Measurements from ENCODE around the gene DYNLRB1.

The DYNLRB1 gene

DNA sequence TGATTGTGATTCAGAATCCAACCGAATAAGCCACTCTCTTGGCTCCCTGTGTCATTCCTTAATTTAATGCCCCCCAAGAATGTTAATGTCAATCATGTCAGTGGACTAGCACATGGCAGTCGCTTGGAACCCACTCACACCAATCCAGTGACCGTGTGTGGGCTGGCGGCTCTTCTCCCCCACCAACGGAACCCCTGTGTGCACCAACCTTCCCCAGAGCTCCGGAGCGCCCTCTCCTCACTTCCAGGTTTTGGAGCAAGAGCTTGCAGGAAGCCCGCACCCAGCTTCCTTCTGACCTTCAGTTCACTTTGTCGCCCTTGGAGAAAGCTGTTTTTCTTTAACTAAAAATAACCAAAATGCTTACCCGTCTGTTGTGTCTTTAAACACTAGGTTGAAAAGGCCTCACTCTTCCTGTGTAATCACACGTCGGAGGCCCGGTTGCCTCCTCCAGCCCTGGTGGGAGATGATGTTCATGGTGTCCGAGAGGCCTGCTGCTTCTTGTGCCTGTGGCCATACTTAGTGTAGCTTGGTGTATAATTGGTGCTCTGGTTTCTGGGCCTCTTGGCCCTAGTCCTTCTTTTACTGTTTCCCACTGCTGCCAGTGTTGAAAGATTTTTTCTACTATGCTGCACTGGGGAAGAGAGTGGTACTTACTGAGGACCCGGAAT, 24.5 kb downstream of the DYNLRB1 start:
- no peak for TF ChIP-seq FOXP2 (optimal IDR thresholded peaks at IDR 0.05; ENCODE audit: borderline replicate concordance, extremely low read depth, extremely low read length, insufficient read depth)
- no peak for TF ChIP-seq POLR2AphosphoS5 (IDR thresholded peaks at IDR 0.05; ENCODE audit: low read depth, low read length)
- TF ChIP-seq, protein P1, sequence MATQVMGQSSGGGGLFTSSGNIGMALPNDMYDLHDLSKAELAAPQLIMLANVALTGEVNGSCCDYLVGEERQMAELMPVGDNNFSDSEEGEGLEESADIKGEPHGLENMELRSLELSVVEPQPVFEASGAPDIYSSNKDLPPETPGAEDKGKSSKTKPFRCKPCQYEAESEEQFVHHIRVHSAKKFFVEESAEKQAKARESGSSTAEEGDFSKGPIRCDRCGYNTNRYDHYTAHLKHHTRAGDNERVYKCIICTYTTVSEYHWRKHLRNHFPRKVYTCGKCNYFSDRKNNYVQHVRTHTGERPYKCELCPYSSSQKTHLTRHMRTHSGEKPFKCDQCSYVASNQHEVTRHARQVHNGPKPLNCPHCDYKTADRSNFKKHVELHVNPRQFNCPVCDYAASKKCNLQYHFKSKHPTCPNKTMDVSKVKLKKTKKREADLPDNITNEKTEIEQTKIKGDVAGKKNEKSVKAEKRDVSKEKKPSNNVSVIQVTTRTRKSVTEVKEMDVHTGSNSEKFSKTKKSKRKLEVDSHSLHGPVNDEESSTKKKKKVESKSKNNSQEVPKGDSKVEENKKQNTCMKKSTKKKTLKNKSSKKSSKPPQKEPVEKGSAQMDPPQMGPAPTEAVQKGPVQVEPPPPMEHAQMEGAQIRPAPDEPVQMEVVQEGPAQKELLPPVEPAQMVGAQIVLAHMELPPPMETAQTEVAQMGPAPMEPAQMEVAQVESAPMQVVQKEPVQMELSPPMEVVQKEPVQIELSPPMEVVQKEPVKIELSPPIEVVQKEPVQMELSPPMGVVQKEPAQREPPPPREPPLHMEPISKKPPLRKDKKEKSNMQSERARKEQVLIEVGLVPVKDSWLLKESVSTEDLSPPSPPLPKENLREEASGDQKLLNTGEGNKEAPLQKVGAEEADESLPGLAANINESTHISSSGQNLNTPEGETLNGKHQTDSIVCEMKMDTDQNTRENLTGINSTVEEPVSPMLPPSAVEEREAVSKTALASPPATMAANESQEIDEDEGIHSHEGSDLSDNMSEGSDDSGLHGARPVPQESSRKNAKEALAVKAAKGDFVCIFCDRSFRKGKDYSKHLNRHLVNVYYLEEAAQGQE (IDR thresholded peaks at IDR 0.05; ENCODE audit: insufficient read depth in 1 of 2, low read depth in 2 of 2, low read length in 2 of 2) = no peak

DNA sequence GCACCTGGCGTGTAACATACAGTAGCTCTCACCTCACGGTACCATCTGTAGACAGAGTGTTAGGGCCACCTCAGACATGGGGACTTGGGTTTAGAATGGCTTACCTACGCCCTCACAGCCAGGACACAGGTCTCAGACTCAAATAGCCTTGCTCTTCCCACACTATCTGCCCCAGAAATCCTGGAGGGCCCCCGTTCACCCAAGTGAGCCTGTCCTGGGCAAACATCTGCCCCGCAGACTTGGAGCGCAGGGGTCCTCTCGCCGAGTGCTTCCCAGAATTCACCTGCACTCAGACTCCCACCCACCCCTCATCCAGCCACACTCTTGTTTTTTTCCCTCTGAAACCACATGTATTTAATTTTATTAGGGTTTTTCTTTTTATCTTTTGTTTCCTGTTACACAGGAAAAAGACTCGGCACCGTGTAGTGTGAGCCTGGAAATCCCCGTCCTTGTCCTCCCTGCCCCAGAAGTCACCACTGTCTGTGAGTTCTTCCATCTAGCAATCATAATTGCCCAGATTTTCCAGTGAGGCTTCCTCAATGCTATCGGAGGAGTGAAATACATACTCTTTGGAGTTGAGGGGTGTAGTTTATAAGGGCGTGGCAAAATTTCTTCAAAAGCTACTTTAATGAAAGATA, 25.2 kb downstream of the DYNLRB1 start:
- TF ChIP-seq SIN3A (IDR thresholded peaks at IDR 0.05; ENCODE audit: borderline replicate concordance, insufficient read depth, low read length) (no peak), TAF1 (IDR thresholded peaks at IDR 0.05; ENCODE audit: borderline replicate concordance, insufficient read depth, low read length) (no peak), FOXP2 (optimal IDR thresholded peaks at IDR 0.05; ENCODE audit: borderline replicate concordance, extremely low read depth, extremely low read length, insufficient read depth) (no peak), POLR2AphosphoS5 (IDR thresholded peaks at IDR 0.05; ENCODE audit: low read depth, low read length) (no peak)
- TF ChIP-seq, protein P1 (IDR thresholded peaks at IDR 0.05; ENCODE audit: insufficient read depth in 1 of 2, low read depth in 2 of 2, low read length in 2 of 2) = no peak

DNA sequence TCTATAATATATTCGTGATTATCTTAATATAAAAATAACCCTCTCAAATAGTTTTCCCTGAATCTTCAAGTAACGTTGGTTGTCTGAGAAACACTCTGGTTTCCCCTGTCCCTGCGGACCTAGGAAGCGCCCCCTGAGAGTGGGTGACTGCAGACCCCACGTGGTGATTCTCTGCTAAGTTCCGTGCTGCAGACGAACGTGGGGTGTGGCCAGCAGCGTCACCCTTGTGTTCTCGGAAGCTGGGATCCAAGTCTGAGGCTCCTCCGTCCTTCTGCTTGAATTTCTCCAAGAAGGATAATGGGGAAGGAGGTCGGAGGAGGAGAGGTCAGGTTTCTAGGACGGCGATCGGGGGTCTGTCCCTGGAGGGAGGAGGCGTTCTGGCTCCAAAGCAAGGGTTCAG, 25.7 kb downstream of the DYNLRB1 start:
- TF ChIP-seq FOXP2 (optimal IDR thresholded peaks at IDR 0.05; ENCODE audit: borderline replicate concordance, extremely low read depth, extremely low read length, insufficient read depth) (no peak), SIN3A (IDR thresholded peaks at IDR 0.05; ENCODE audit: borderline replicate concordance, insufficient read depth, low read length) (no peak), POLR2AphosphoS5 (IDR thresholded peaks at IDR 0.05; ENCODE audit: low read depth, low read length) (no peak), TAF1 (IDR thresholded peaks at IDR 0.05; ENCODE audit: borderline replicate concordance, insufficient read depth, low read length) (no peak)
- TF ChIP-seq, protein P1 (IDR thresholded peaks at IDR 0.05; ENCODE audit: insufficient read depth in 1 of 2, low read depth in 2 of 2, low read length in 2 of 2) = no peak

DNA sequence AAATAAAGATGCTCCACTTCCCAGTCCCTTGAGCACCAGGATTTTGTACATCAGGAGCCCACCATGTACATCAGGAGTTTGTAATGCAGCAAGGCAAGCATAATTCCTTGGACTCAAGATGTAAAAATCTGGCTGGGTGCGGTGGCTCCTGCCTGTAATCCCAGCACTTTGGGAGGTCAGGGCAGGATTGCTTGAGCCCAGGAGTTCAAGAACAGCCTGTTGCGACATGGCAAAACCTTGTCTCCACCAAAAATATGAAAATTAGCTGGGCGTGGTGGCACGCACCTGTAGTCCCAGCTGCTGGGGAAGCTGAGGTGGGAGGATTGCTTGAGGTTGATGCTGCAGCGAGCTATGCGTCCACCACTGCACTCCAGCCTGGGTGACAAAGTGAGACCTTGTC, 26.2 kb downstream of the DYNLRB1 start:
- no peak for TF ChIP-seq SIN3A (IDR thresholded peaks at IDR 0.05; ENCODE audit: borderline replicate concordance, insufficient read depth, low read length)
- TF ChIP-seq FOXP2 (optimal IDR thresholded peaks at IDR 0.05; ENCODE audit: borderline replicate concordance, extremely low read depth, extremely low read length, insufficient read depth) = no peak
- TF ChIP-seq, protein P1 (IDR thresholded peaks at IDR 0.05; ENCODE audit: insufficient read depth in 1 of 2, low read depth in 2 of 2, low read length in 2 of 2) = no peak
- no peak for TF ChIP-seq POLR2AphosphoS5 (IDR thresholded peaks at IDR 0.05; ENCODE audit: low read depth, low read length)
- TF ChIP-seq TAF1 (IDR thresholded peaks at IDR 0.05; ENCODE audit: borderline replicate concordance, insufficient read depth, low read length) = no peak
